HL-60 (cell line): Measurements from ENCODE around the gene SLITRK1.

Experiments used
- CTCF ChIP-seq: IDR thresholded peaks from one replicate; pipeline ENCODE4 v1.5.1; 2011; ENCODE audit warnings: low read length, control low read depth, inconsistent platforms; ENCODE audit not compliant: insufficient read depth
- GABPA ChIP-seq: IDR thresholded peaks from 2 replicates; pipeline ENCODE4 v1.6.1; 2012; ENCODE audit warnings: low read depth
- POLR2AphosphoS5 ChIP-seq: IDR thresholded peaks from 2 replicates; pipeline ENCODE4 v1.6.1; 2012; ENCODE audit warnings: low read depth
- TF ChIP-seq, protein P1 (sequence below): IDR thresholded peaks from 2 replicates; pipeline ENCODE4 v1.6.1; 2012; ENCODE audit warnings: low read depth; ENCODE audit not compliant: insufficient replicate concordance

DNA sequence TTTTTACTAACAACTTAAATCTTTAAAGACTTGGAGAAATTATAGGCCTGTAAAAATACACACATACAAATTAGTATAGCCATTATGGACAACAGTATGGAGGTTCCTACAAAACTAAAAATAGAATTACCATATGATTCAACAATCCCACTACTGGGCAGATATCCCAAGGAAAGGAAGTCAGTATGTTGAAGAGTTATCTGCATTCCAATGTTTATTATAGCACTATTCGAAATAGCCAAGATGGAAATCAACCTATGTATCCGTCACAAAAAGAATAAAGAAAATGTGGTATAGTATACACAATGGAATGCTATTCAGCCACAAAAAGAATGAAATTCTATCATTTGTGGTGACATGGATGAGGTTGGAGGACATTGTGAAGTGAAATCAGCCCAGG lies 37.2 kb downstream of the SLITRK1 start:
- TF ChIP-seq CTCF (no peak), POLR2AphosphoS5 (no peak), GABPA (no peak)
- TF ChIP-seq, protein P1, sequence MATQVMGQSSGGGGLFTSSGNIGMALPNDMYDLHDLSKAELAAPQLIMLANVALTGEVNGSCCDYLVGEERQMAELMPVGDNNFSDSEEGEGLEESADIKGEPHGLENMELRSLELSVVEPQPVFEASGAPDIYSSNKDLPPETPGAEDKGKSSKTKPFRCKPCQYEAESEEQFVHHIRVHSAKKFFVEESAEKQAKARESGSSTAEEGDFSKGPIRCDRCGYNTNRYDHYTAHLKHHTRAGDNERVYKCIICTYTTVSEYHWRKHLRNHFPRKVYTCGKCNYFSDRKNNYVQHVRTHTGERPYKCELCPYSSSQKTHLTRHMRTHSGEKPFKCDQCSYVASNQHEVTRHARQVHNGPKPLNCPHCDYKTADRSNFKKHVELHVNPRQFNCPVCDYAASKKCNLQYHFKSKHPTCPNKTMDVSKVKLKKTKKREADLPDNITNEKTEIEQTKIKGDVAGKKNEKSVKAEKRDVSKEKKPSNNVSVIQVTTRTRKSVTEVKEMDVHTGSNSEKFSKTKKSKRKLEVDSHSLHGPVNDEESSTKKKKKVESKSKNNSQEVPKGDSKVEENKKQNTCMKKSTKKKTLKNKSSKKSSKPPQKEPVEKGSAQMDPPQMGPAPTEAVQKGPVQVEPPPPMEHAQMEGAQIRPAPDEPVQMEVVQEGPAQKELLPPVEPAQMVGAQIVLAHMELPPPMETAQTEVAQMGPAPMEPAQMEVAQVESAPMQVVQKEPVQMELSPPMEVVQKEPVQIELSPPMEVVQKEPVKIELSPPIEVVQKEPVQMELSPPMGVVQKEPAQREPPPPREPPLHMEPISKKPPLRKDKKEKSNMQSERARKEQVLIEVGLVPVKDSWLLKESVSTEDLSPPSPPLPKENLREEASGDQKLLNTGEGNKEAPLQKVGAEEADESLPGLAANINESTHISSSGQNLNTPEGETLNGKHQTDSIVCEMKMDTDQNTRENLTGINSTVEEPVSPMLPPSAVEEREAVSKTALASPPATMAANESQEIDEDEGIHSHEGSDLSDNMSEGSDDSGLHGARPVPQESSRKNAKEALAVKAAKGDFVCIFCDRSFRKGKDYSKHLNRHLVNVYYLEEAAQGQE: no peak
